ENCODE results near the gene KIAA1217.

DNA sequence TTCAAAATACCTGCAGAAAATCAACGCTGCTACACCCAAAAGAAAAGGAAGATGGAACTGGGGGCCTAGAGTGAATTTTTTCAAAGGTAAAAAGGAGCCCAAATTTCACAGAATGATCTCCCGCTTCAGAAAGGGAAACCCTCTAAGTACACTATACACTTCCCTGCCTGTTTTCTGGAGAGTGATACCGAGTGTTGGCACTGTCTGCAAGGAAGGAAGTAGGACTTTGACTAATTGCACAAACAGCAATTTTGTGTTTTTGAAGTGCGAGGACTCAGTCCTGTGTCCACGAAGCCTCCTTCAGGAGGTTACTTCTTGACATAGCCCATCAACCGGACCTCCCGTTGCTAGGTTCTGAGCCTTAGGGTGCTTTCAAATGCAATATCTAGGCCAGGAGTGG, 106.3 kb downstream of the KIAA1217 start:
- TF ChIP-seq, protein P1, sequence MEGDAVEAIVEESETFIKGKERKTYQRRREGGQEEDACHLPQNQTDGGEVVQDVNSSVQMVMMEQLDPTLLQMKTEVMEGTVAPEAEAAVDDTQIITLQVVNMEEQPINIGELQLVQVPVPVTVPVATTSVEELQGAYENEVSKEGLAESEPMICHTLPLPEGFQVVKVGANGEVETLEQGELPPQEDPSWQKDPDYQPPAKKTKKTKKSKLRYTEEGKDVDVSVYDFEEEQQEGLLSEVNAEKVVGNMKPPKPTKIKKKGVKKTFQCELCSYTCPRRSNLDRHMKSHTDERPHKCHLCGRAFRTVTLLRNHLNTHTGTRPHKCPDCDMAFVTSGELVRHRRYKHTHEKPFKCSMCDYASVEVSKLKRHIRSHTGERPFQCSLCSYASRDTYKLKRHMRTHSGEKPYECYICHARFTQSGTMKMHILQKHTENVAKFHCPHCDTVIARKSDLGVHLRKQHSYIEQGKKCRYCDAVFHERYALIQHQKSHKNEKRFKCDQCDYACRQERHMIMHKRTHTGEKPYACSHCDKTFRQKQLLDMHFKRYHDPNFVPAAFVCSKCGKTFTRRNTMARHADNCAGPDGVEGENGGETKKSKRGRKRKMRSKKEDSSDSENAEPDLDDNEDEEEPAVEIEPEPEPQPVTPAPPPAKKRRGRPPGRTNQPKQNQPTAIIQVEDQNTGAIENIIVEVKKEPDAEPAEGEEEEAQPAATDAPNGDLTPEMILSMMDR (conservative IDR thresholded peaks at IDR 0.05 in 1 of 2, IDR thresholded peaks at IDR 0.05 in 1 of 2; ENCODE audit: extremely low read depth in 1 of 2, insufficient read depth in 1 of 2, low read depth in 1 of 2, low read length in 2 of 2): no peak
- no peak for TF ChIP-seq EZH2 (IDR thresholded peaks at IDR 0.05; ENCODE audit: borderline replicate concordance, low read length)
